PC-3 (cell line): ENCODE results near the gene KDM7A. TPM values are rescaled to one million over a fixed set of nuclear protein-coding genes. Genes with fewer than 3 reads are reported as not detected.
A peak's percentile ranks its signal among the peaks of the same experiment; 100 is the strongest.

Experiments used
- ATAC-seq: fragments of 200-7000 bp; cut with Tn5 transposase; 2 replicates; pipeline ENCODE4 v1.9.1; 2020; ENCODE audit warnings: mild to moderate bottlenecking, moderate library complexity
- BruUV-seq: library from RNA; stranded (reverse); fragments of 400-500 nt; replicated peaks from 2 replicates; lab custom pipeline; 2021; lab: Mats Ljungman, UMichigan
- CTCF ChIA-PET: fragments of 300-600 bp; sonication (Branson Sonifier 250); formaldehyde crosslinking; loops from one replicate; lab custom pipeline; 2022; ENCODE audit warnings: antibody characterized with exemption; lab: Charles Lee
- POLR2A ChIA-PET: fragments of 300-600 bp; sonication (Branson Sonifier 250); formaldehyde crosslinking; loops from one replicate; lab custom pipeline; 2022; ENCODE audit warnings: antibody characterized with exemption; ENCODE audit not compliant: unreplicated experiment; lab: Charles Lee
- DNase-seq: peaks from one replicate; pipeline ENCODE4 v3.0.0-alpha.2; 2015
- H2AFZ ChIP-seq: fragments of 300-600 bp; sonication (generic); 2 replicates; pipeline ENCODE4 v1.6.0; 2016; ENCODE audit warnings: antibody characterized with exemption, low read length
- H3F3A ChIP-seq: fragments of 300-600 bp; sonication (generic); one replicate; pipeline ENCODE4 v1.6.0; 2017; ENCODE audit warnings: antibody characterized with exemption, low read length, control low read depth, mild to moderate bottlenecking; ENCODE audit not compliant: unreplicated experiment
- H3K27ac ChIP-seq: fragments of 300-600 bp; sonication (generic); 2 replicates; pipeline ENCODE4 v1.5.1; 2016; ENCODE audit warnings: mild to moderate bottlenecking, low read length
- H3K27me3 ChIP-seq: fragments of 300-600 bp; sonication (generic); 2 replicates; pipeline ENCODE4 v1.6.1; 2016; ENCODE audit warnings: low read length, mixed read lengths
- H3K36me3 ChIP-seq: fragments of 300-600 bp; sonication (generic); 2 replicates; pipeline ENCODE4 v1.6.1; 2016; ENCODE audit warnings: low read depth, mixed run types, low read length, mixed read lengths
- H3K4me1 ChIP-seq: fragments of 300-600 bp; sonication (generic); 2 replicates; pipeline ENCODE4 v1.5.1; 2016; ENCODE audit warnings: low read length; ENCODE audit not compliant: insufficient read depth
- H3K4me2 ChIP-seq: fragments of 300-600 bp; sonication (generic); 2 replicates; pipeline ENCODE4 v1.6.0; 2016; ENCODE audit warnings: low read length
- H3K4me3 ChIP-seq: fragments of 300-600 bp; sonication (generic); 2 replicates; pipeline ENCODE4 v1.5.1; 2016; ENCODE audit warnings: mild to moderate bottlenecking, low read length, mixed read lengths
- H3K79me2 ChIP-seq: fragments of 300-600 bp; sonication (generic); 2 replicates; pipeline ENCODE4 v1.6.1; 2017; ENCODE audit warnings: low read length, mixed read lengths
- H3K9ac ChIP-seq: fragments of 300-600 bp; sonication (generic); 2 replicates; pipeline ENCODE4 v1.6.0; 2016; ENCODE audit warnings: mild to moderate bottlenecking, low read length
- H3K9me2 ChIP-seq: fragments of 300-600 bp; sonication (generic); replicated peaks from 2 replicates; pipeline ENCODE4 v1.6.1; 2016; ENCODE audit warnings: mixed run types, low read length, mixed read lengths
- H3K9me3 ChIP-seq: fragments of 300-600 bp; sonication (generic); 2 replicates; pipeline ENCODE4 v1.6.1; 2016; ENCODE audit warnings: low read length, mixed read lengths
- H4K20me1 ChIP-seq: fragments of 300-600 bp; sonication (generic); 2 replicates; pipeline ENCODE4 v1.6.1; 2016; ENCODE audit warnings: low read length, mixed read lengths
- CTCF ChIP-seq: fragments of 300-600 bp; sonication (generic); conservative IDR thresholded peaks from 2 replicates; pipeline ENCODE4 v1.5.1; 2017; ENCODE audit warnings: antibody characterized with exemption, low read depth, mild to moderate bottlenecking, low read length
- EZH2 ChIP-seq: fragments of 300-600 bp; sonication (generic); IDR thresholded peaks from one replicate; pipeline ENCODE4 v1.6.1; 2017; ENCODE audit warnings: antibody characterized with exemption, mild to moderate bottlenecking, low read length; ENCODE audit not compliant: unreplicated experiment
- EZH2phosphoT487 ChIP-seq: fragments of 300-600 bp; sonication (generic); IDR thresholded peaks from 2 replicates; pipeline ENCODE4 v1.6.1; 2018; ENCODE audit warnings: mild to moderate bottlenecking, antibody characterized with exemption, low read length, borderline replicate concordance
- intact Hi-C: fragments of 100-400 bp; cut with micrococcal nuclease; formaldehyde crosslinking; loops from 2 replicates; pipeline ENCODE4 v1.9.0; 2023
- total RNA-seq: library from RNA; depleted of rRNA; stranded (reverse); fragments of >200 nt; gene quantifications from 2 replicates; pipeline ENCODE4 v1.2.3, GENCODE V29; 2014

Gene KDM7A
- total RNA-seq, 1 experiment from 2014 or later, result 2.8 TPM

DNA sequence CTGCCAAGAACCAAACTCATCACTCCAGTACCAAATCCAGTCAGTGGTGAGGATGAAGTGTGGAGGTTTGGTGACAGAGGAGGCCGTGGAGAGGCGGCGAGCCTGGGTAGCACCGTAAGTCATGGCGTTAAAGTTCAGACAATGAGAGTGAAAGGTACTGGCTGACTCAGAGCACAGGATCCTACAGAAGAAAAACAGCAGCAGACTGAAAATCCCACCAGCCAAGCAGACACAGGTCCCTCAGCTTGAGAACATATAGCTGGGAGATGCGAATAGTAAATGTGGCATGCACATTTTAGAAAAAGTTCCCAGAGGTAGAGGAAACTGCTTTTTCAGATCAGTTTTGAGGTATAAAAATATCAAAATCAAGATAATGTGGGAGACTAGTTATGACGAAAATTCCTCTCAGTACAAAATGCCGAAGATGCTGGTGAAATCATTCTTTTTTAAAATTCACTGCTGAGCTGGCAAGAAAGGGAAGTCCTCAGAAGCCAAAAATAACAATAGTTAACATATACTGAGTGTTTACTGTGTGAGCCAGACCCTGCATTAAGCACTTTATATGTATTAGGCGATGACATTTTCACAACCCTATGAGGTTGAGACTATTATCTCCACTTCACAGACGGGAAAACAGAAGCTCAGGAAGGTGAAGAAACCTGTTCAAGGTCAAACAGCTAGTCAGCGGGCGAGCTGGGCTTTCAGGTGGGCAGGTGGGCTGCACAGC is 135.0 kb downstream of the KDM7A start:
- Histone ChIP-seq H3K4me3 (no peak overlapping the region), H2AFZ (no peak overlapping the region), H3K79me2 (no peaks in the 10 kb centered on the region), H3K27ac (no peak overlapping the region), H3K36me3 (peaks cover 3% of the 10 kb centered on the region; the same call in 1 of the 2 replicates), H3K27me3 (no peaks in the 10 kb centered on the region), H3K9me3 (no peaks in the 10 kb centered on the region), H3K4me2 (no peak overlapping the region), H3K9me2 (no peaks in the 10 kb centered on the region), H4K20me1 (no peaks in the 10 kb centered on the region), H3K9ac (no peak overlapping the region), H3K4me1 (0 out of 2 replicates have a peak, but pooled peaks cover under 1% of the 10 kb centered on the region), H3F3A (no peaks in the 10 kb centered on the region)
- ChIA-PET CTCF (no interaction called here), POLR2A (no interaction called here)
- TF ChIP-seq CTCF (no peak), EZH2phosphoT487 (no peak)
- ATAC-seq (peak; percentile 55), DNase-seq (no peak)
- intact Hi-C loops, result no loop called here
- BruUV-seq, result no TSS peak

DNA sequence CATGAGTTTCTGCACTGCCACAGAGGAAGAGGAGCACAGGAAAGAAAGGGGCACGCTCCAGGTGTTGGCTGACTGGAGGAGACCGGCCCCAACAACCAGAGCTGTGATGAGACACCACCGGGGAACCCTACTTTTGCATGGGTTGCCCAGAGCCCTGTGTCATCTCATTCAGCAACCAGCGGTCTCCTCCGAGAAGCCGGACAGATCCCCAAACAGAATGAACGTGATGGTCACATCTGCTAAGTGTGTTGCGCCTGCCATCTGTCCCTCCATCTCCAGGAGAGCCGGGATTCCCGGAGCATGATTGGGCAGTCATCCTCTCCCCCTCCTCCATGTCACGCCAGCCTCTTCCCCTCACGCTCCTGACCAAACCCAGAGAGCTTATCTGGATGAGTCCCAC is 136.9 kb downstream of the KDM7A start:
- H3K36me3 ChIP-seq, result no peaks in the 10 kb centered on the region; the same call in 1 of the 2 replicates
- no peaks in the 10 kb centered on the region for H3K9me2 ChIP-seq
- ChIA-PET CTCF (no interaction called here), POLR2A (no interaction called here)
- intact Hi-C loops, result no loop called here
- TF ChIP-seq EZH2phosphoT487 (no peak), EZH2 (no peak), CTCF (no peak)
- H3K4me1 ChIP-seq, result peaks cover 17% of the 10 kb centered on the region
- H2AFZ ChIP-seq, result no peak overlapping the region
- no peaks in the 10 kb centered on the region for H3K79me2 ChIP-seq
- no TSS peak for BruUV-seq
- H3K27me3 ChIP-seq, result no peaks in the 10 kb centered on the region
- ATAC-seq (no peak), DNase-seq (no peak)
- no peaks in the 10 kb centered on the region for H3K9me3 ChIP-seq
- H3F3A ChIP-seq, result no peaks in the 10 kb centered on the region
- H3K4me3 ChIP-seq, result no peak overlapping the region
- H4K20me1 ChIP-seq, result no peaks in the 10 kb centered on the region
- H3K9ac ChIP-seq, result no peak overlapping the region
- H3K27ac ChIP-seq, result no peak overlapping the region
- no peak overlapping the region for H3K4me2 ChIP-seq

- no peak for TF ChIP-seq CTCF
- no peak for TF ChIP-seq EZH2
- no peak for TF ChIP-seq EZH2phosphoT487
- Histone ChIP-seq H3K4me1 (peaks cover 17% of the 10 kb centered on the region), H3K9me2 (no peaks in the 10 kb centered on the region), H2AFZ (no peak overlapping the region), H3K9ac (no peak overlapping the region), H3K4me3 (no peak overlapping the region), H3K79me2 (no peaks in the 10 kb centered on the region), H3K36me3 (peaks cover under 1% of the 10 kb centered on the region; the same call in 1 of the 2 replicates), H4K20me1 (no peaks in the 10 kb centered on the region), H3F3A (no peaks in the 10 kb centered on the region), H3K27me3 (no peaks in the 10 kb centered on the region), H3K4me2 (no peak overlapping the region), H3K9me3 (no peaks in the 10 kb centered on the region), H3K27ac (no peak overlapping the region)
- intact Hi-C loops, result no loop called here
- BruUV-seq, result no TSS peak
- DNase-seq (no peak), ATAC-seq (no peak)
- POLR2A ChIA-PET, result no interaction called here
- CTCF ChIA-PET, result no interaction called here
Observed at GRCh38 chr7:140039066-140039465, 137.7 kb downstream of the KDM7A start.
